Naive thymus-derived CD8-positive, alpha-beta T cell (primary cell): ENCODE measurements around the gene SPN. TPM values are rescaled to one million over a fixed set of nuclear protein-coding genes. Genes with fewer than 3 reads are reported as not detected.
"Not testable (repeated sequence)": the region's sequence is repeated elsewhere in the genome, so short reads cannot be mapped to it uniquely, and the experiment has no call there.

Source experiments
- ATAC-seq, 2 donors: fragments of 150-1000 bp; cut with Tn5 transposase in 1 of 2; sonication (Bioruptor Pico), chemical (Tn5 transposase) in 1 of 2; 1 replicate in 1 of 2; 2 replicates in 1 of 2; pipeline ENCODE4 v1.10.0; 2021; ENCODE audit warnings: mild to moderate bottlenecking in 2 of 2, moderate library complexity in 2 of 2
- POLR2A ChIA-PET: fragments of 350-600 bp; sonication (Branson Sonifier 250); formaldehyde crosslinking; loops from one replicate; lab custom pipeline; 2021; ENCODE audit warnings: antibody characterized with exemption; lab: Charles Lee
- DNase-seq, 10 donors: peaks; one replicate each; pipeline versions ENCODE4 v3.0.0 to v3.0.0-alpha.2; 2020 to 2022
- H3K27ac Mint-ChIP-seq, 10 donors: one replicate each; pipeline ENCODE4 v1.8.0; 2020 to 2022; ENCODE audit warnings: mild to moderate bottlenecking in 10 of 10, mixed read lengths in 10 of 10, moderate library complexity in 4 of 10, inconsistent platforms in 1 of 10
- H3K27me3 Mint-ChIP-seq, 5 donors: one replicate each; pipeline ENCODE4 v1.8.0; 2021 to 2022; ENCODE audit warnings: mixed read lengths in 5 of 5
- H3K36me3 Mint-ChIP-seq, 3 donors: one replicate each; pipeline ENCODE4 v1.8.0; 2020 to 2022; ENCODE audit warnings: mixed read lengths in 3 of 3, mild to moderate bottlenecking in 2 of 3, inconsistent platforms in 1 of 3
- H3K4me1 Mint-ChIP-seq, 4 donors: one replicate each; pipeline ENCODE4 v1.8.0; 2021 to 2022; ENCODE audit warnings: mixed read lengths in 4 of 4
- H3K4me3 Mint-ChIP-seq, 10 donors: one replicate each; pipeline ENCODE4 v1.8.0; 2020 to 2022; ENCODE audit warnings: mild to moderate bottlenecking in 10 of 10, mixed read lengths in 10 of 10, moderate library complexity in 6 of 10, inconsistent platforms in 1 of 10
- H3K9me3 Mint-ChIP-seq, 9 donors: one replicate each; pipeline ENCODE4 v1.8.0; 2020 to 2022; ENCODE audit warnings: mixed read lengths in 9 of 9, mild to moderate bottlenecking in 3 of 9, inconsistent platforms in 1 of 9, moderate library complexity in 1 of 9
- polyA plus RNA-seq, 3 donors: library from polyadenylated mRNA; unstranded; fragments of 300-500 nt; fragmentation: Illumina TruSeq; gene quantifications; one replicate each; pipeline ENCODE4 v1.2.3, GENCODE V29; 2021
- total RNA-seq, 8 experiments: library from RNA in 2 of 8; stranded (reverse) in 2 of 8; gene quantifications; one replicate each; pipeline ENCODE4 v1.2.3 and lab custom pipeline; 2021 to 2026

SPN gene
- total and polyA plus RNA-seq, 5 experiments from 2014 or later = 91.8 to 124 (median 98.4) TPM

DNA sequence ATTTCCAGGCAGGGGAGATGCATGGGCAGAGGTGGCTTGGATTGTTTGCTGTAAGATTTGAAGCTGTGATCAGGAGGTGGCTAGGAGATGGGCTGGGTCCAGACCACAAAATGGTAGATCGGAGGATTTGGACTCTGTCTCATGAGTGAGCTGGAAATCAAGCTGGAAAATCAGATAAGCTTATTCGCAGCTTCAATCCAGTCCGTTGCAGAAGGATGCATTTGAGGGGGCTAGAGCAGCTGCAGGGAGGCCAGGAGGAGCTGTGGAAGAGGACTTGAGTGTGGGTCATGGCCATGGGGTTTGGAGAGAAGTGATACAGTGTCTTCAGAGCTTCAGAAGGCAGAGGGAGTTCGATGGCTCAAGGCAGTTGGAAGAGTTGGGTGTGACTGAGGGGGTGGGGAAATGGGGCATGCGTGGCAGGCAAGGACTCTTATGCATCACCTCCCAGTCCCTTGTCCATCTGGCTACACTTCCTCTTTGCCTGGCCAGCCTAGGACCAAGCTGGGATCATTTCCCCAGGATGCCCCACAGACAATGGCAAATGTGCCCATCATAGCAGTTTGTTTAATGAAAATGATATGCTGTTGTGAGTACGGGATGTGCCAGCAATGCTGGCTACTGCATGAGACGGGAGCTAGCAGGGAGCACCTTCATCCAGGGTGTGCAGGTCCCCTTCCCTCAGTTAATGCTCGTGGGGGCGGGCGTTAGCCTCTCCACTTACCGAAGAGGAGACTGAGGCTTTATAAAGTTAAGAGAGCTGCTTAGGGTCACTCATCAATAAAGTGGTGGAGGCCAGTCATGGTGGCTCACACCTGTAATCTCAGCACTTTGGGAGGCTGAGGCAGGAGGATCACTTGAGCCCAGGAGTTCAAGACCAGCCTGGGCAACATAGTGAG, 36.5 kb downstream of the SPN start:
- POLR2A ChIA-PET = interaction anchor here (0.6 to 7.0 kb wide), 22 partner anchors 11 to 366 kb away, joined by 3 to 148 read pairs (median 6); partner anchors contain the start of genes ALDOA, C16orf54, CDIPT and INO80E

DNA sequence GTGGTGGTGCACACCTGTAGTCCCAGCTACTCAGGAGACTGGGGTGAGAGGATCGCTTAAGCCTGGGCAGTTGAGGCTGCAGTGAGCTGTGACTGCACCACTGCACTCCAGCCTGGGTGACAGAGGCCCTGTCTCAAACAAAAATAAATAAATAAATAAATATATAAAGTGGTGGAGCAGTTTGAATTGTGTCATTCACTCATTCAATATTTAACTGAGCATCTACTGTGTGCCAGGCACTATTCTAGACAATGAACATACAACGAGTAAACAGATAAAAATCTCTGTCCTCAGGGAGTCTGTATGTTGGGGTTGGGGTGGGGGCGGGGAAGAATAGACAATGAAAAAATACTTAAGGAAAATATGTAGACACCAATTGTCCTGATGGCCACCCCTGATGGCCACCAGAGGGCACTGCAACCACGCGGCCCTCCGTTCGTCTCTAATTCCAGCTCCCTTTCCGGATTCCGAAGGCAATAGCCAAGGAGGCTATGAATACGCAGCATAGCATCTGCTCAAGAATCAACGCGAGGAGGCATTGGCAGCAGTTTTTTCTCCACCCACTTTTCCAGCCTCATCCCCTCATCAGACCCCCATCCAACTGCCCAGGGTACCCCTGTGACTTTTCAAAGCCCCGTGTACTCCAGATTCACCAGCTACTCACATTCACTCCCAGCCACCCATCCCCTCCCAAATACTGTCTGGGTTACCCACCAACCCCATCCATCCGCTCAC, 37.4 kb downstream of the SPN start:
- peak in 1 of 2 donors; percentile 27 for ATAC-seq

More for the DNA sequence above, 36.5 kb downstream of the SPN start:
- DNase-seq (no peak), ATAC-seq (no peak)
- Mint-ChIP-seq H3K36me3 (no peaks in the 10 kb centered on the region), H3K9me3 (no peaks in the 10 kb centered on the region), H3K4me1 (peaks cover 18 to 33% (median 30%) of the 10 kb centered on the region in 4 donors), H3K27ac (peak overlapping the region in 5 of 10 donors; percentile 48 to 70 (median 68)), H3K4me3 (no peak overlapping the region), H3K27me3 (peaks cover 0 to 1% (median 0%) of the 10 kb centered on the region in 5 donors)

DNA sequence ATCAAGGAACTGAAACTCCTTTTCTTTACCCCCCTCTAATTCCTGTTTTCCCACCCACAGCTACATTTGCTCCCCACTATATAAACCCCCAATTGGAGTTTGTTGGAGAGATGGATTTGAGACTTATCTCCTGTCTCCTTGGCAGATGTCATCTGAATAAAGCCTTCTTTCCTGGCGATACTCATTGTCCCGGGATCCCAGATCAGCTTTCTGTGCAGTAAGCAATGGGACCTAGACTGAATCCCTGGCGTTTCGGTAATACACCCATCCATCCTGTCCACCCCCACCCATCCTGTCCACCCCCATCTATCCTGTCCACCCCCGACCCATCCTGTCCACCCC, 38.1 kb downstream of the SPN start:
- ATAC-seq = no peak
- no peaks in the 10 kb centered on the region for H3K9me3 Mint-ChIP-seq
- H3K4me1 Mint-ChIP-seq = peaks cover 18 to 33% (median 30%) of the 10 kb centered on the region in 4 donors
- H3K4me3 Mint-ChIP-seq = peak overlapping the region in 6 of 10 donors; percentile 26 to 83 (median 60)
- H3K27ac Mint-ChIP-seq = peak overlapping the region; percentile 71 to 100 (median 96)
- H3K36me3 Mint-ChIP-seq = no peaks in the 10 kb centered on the region
- peaks cover 0 to 1% (median 0%) of the 10 kb centered on the region in 5 donors for H3K27me3 Mint-ChIP-seq
- DNase-seq = no peak
- POLR2A ChIA-PET = interaction anchor here (0.6 to 7.0 kb wide), 28 partner anchors 8 to 381 kb away, joined by 3 to 148 read pairs (median 6); partner anchors contain the start of genes ALDOA, C16orf54, INO80E and KIF22

More for the DNA sequence above, 37.4 kb downstream of the SPN start:
- Mint-ChIP-seq H3K9me3 (no peaks in the 10 kb centered on the region), H3K4me1 (peaks cover 18 to 33% (median 30%) of the 10 kb centered on the region in 4 donors), H3K4me3 (peak overlapping the region; percentile 44 to 87 (median 76)), H3K36me3 (no peaks in the 10 kb centered on the region), H3K27me3 (peaks cover 0 to 1% (median 0%) of the 10 kb centered on the region in 5 donors), H3K27ac (peak overlapping the region; percentile 90 to 100 (median 96))
- POLR2A ChIA-PET = interaction anchor here (0.6 to 7.0 kb wide), 25 partner anchors 9 to 365 kb away, joined by 3 to 148 read pairs (median 6); partner anchors contain the start of genes ALDOA, C16orf54, INO80E and KIF22
- peak; percentile 59 to 83 (median 76) for DNase-seq

DNA sequence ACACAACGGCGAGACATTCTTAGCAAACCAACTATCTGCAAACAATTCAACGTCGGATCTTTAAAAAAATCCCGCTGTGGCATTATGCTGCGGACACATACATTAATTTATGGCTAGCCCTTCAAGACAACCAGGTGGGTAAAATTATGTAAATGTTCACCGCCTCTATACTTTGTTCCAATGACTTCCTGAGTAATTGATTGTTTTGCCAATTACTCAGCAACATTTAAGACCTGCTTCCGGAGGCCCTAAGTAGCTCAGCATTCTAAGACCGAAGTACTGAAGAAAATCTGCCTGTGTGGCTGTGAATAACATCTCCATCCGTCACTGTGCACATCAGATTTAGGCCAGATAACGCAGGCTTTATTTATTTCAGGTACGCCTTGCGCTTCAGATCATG, 39.2 kb downstream of the SPN start:
- peaks cover 0 to 1% (median 0%) of the 10 kb centered on the region in 5 donors for H3K27me3 Mint-ChIP-seq
- H3K9me3 Mint-ChIP-seq = no peaks in the 10 kb centered on the region
- POLR2A ChIA-PET = interaction anchor here (0.6 to 7.0 kb wide), 29 partner anchors 9 to 363 kb away, joined by 3 to 148 read pairs (median 5); partner anchors contain the start of genes ALDOA, C16orf54, KIF22 and MAZ
- peak; percentile 63 to 80 for ATAC-seq
- peak in 5 of 10 donors; percentile 25 to 84 (median 56) for DNase-seq
- peak overlapping the region; percentile 65 to 87 (median 82) for H3K4me3 Mint-ChIP-seq
- peak overlapping the region; percentile 93 to 100 (median 96) for H3K27ac Mint-ChIP-seq
- H3K4me1 Mint-ChIP-seq = peaks cover 18 to 33% (median 30%) of the 10 kb centered on the region in 4 donors
- no peaks in the 10 kb centered on the region for H3K36me3 Mint-ChIP-seq

DNA sequence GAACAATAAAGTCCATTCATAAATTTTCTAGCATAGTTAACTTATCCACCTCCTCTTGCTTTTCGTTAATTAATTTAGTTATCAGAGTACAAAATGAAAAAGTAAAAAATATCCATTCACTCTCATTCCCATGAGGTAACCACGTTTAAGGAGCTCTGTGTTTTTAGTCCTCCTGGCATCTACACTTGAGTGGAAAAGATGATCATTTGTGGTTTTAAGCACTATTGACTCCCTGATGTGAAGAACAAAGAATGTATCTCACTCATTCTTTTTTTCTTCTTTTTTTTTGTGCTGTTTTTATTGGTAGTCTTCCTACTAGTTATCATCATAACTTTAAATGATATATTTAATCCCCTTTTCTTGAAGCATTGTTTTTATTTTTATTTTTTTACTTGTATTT, 42.0 kb downstream of the SPN start:
- DNase-seq (no peak), ATAC-seq (no peak)
- Mint-ChIP-seq H3K27me3 (no peaks in the 10 kb centered on the region), H3K9me3 (no peaks in the 10 kb centered on the region), H3K4me1 (peaks cover 19 to 37% (median 34%) of the 10 kb centered on the region in 4 donors), H3K27ac (peak overlapping the region in 3 of 10 donors; percentile 47 to 60 (median 54)), H3K4me3 (peak overlapping the region in 1 of 10 donors; percentile 28), H3K36me3 (no peaks in the 10 kb centered on the region)
- POLR2A ChIA-PET = interaction anchor here (0.6 to 7.0 kb wide), 4 partner anchors 33 to 102 kb away, joined by 5 to 148 read pairs (median 6); partner anchors contain the start of genes KIF22, MAZ and PRRT2

DNA sequence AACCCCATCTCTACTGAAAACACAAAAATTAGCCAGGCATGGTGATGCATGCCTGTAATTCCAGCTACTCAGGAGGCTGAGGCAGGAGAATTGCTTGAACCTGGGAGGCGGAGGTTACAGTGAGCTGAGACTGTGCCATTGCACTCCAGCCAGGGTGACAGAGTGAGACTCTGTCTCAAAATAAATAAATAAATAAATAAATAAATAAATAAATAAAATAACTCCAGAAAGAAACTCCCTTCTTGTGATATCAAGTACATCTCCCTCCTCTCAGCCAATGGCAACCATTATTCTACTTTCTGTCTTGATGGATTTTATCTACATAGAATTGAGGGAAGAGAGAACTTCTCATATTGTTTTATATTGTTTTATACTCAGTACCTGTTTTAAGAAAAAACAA, 44.1 kb downstream of the SPN start:
- POLR2A ChIA-PET = interaction anchor here (0.7 kb wide), 1 partner anchor 42 kb away, joined by 5 read pairs; no protein-coding TSS in a partner anchor
- not testable (repeated sequence) for DNase-seq, ATAC-seq, H3K4me3 Mint-ChIP-seq, H3K27me3 Mint-ChIP-seq, H3K36me3 Mint-ChIP-seq, H3K9me3 Mint-ChIP-seq
- Mint-ChIP-seq H3K4me1 (peaks cover 15 to 30% (median 26%) of the 10 kb centered on the region in 4 donors), H3K27ac (peak overlapping the region in 3 of 10 donors; percentile 29 to 72 (median 36))

DNA sequence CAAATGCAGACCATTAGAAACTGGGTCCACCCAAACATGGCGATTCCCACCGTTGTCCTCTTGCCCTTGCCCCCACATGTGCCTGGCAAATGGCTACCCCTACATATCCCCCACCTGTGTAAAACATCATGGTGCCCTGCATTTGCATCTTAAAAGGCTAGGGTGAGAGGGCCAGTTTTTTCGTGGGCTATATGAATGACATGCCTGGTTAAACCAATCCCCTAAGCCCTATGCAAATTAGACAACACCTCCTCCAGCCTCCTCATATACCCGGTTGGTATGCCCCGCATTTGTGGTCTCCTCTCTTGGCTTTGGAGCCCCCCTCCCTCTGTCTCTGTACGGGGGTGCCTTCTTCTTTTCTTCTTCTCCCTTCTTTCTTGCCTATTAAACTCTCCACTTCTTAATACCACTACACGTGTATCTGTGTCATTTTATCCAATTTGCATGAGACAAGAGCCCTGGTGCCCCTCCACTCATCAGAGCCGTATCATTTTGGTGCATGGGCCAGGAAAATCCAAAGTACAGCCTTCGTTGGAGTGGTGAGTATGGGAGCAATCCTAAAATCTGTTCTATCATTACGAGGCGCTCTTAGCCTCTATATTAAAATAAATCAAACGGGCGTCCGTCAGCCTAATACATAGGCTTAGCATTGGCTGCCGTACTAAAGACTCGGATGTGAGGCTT, 46.0 kb downstream of the SPN start:
- no peak for DNase-seq
- no peak for ATAC-seq
- POLR2A ChIA-PET = interaction anchor here (0.6 to 0.9 kb wide), 2 partner anchors 8 to 38 kb away, joined by 3 to 6 read pairs; no protein-coding TSS in a partner anchor
- Mint-ChIP-seq H3K4me3 (no peak overlapping the region), H3K4me1 (peaks cover 7 to 17% (median 13%) of the 10 kb centered on the region in 4 donors), H3K27me3 (no peaks in the 10 kb centered on the region), H3K27ac (peak overlapping the region in 4 of 10 donors; percentile 25 to 85 (median 56)), H3K9me3 (no peaks in the 10 kb centered on the region), H3K36me3 (no peaks in the 10 kb centered on the region)

DNA sequence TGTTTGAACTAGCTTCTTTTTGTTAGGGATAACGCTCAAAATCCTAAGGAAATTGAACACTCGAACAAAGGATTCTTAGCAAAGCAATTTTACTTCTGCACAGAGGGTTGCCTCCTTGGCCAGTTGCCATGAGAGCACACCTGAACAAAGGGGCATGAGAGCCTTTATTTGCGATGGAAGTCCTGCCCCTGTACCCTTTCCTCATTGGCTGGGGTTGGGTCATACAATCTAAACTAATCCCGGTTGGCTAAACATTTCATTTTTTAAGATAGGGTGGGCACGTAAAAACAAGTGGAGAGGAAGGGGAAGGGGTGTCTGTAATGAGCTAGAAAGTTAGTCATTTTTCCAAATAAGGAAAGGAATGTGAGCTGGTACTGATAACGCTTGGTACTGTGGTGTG, 46.6 kb downstream of the SPN start:
- H3K4me3 Mint-ChIP-seq = not testable (repeated sequence)

DNA sequence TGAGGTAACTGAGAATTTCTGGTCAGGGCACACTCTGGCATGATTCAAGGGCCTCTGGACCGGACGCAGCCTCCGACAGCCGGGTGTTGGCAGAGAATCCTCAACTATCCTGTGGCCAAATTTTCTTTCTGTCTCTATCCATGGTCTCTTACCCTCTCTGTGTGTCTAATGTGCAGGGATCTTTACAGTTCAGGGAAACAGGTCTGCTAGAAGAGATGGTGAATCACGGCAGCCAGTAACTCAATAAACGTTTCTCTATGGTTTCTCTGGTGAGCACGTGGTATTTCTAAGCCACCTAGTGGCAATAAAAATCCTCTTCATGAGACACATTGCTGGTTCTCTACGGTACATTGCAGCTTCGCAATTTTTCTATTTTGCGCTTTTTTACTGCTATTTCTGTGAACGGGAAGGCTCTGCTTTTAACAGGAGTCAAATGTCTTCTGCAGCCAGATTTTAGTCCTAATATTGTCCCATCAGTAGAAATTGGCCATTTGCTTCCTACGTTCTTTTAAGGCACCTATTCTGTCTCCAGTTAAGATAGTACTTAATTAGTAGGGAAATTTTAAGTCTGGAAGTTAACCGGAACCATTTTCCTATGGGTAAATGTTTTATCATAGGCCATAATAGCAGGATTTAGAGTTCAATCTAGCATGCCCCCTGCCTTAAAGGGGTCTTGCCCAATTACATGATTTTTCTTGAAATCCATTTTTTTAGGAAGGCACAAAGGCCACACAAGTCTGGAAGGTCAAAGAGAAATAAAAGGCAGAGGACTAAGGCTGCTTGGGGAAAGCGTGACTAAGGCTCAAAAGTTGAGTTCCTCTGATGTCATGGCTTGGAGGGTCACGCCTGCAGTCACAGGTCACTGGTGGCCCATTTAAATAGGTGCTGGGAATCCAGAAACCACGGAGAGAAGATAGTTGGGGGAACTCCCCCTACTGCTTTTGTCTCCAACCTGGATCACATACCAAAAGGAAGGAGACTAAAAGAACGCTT, 47.5 kb downstream of the SPN start:
- peak overlapping the region in 9 of 10 donors; percentile 4 to 86 (median 63) for H3K27ac Mint-ChIP-seq
- H3K4me1 Mint-ChIP-seq = peaks cover 7 to 17% (median 13%) of the 10 kb centered on the region in 4 donors
- no peaks in the 10 kb centered on the region for H3K9me3 Mint-ChIP-seq
- H3K27me3 Mint-ChIP-seq = no peaks in the 10 kb centered on the region
- peak overlapping the region in 2 of 10 donors; percentile 1 to 6 for H3K4me3 Mint-ChIP-seq
- no peaks in the 10 kb centered on the region for H3K36me3 Mint-ChIP-seq
- POLR2A ChIA-PET = interaction anchor here (0.6 to 2.6 kb wide), 6 partner anchors 9 to 251 kb away, joined by 3 to 10 read pairs (median 6); partner anchors contain the start of gene KIF22
- ATAC-seq (peak; percentile 100), DNase-seq (peak in 8 of 10 donors; percentile 13 to 74 (median 50))

More for the DNA sequence above, 46.6 kb downstream of the SPN start:
- not testable (repeated sequence) for DNase-seq, ATAC-seq, H3K36me3 Mint-ChIP-seq, H3K27me3 Mint-ChIP-seq, H3K9me3 Mint-ChIP-seq
- peaks cover 7 to 17% (median 13%) of the 10 kb centered on the region in 4 donors for H3K4me1 Mint-ChIP-seq
- POLR2A ChIA-PET = interaction anchor here (0.6 to 0.9 kb wide), 2 partner anchors 9 to 37 kb away, joined by 3 to 6 read pairs; no protein-coding TSS in a partner anchor
- peak overlapping the region in 5 of 10 donors; percentile 11 to 85 (median 45) for H3K27ac Mint-ChIP-seq

DNA sequence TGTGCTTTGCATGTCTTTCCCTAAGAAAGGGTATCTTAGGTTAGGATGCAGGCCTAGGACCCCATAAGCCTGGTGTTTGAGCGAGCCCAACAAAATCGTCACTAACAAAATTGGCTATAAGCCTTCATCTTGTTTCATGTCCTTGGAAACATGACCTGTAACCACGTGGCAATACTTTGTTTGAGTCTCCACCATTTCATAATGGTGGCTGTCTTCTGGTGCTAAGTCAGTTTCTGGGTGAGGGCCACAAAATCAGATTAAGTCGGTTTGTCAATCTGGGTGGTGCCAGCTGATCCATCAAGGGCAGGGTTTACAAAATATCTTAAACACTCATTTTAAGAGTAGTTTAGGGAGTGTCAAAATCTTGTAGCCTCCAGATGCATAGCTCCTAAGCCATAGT, 49.8 kb downstream of the SPN start:
- Mint-ChIP-seq H3K4me1 (peaks cover 7 to 17% (median 13%) of the 10 kb centered on the region in 4 donors), H3K9me3 (no peaks in the 10 kb centered on the region), H3K27me3 (no peaks in the 10 kb centered on the region), H3K4me3 (no peak overlapping the region), H3K27ac (no peak overlapping the region), H3K36me3 (no peaks in the 10 kb centered on the region)
- ATAC-seq (no peak), DNase-seq (no peak)
- POLR2A ChIA-PET = interaction anchor here (1.2 to 2.6 kb wide), 4 partner anchors 10 to 96 kb away, joined by 3 to 10 read pairs (median 6); no protein-coding TSS in a partner anchor
